PC-3 (cell line): ENCODE results near the gene WTIP. TPM values are rescaled to one million over a fixed set of nuclear protein-coding genes. Genes with fewer than 3 reads are reported as not detected.
"Not testable (repeated sequence)": the region's sequence is repeated elsewhere in the genome, so short reads cannot be mapped to it uniquely, and the experiment has no call there.

Source experiments
- ATAC-seq: fragments of 200-7000 bp; cut with Tn5 transposase; 2 replicates; pipeline ENCODE4 v1.9.1; 2020; ENCODE audit warnings: mild to moderate bottlenecking, moderate library complexity
- BruUV-seq: library from RNA; stranded (reverse); fragments of 400-500 nt; replicated peaks from 2 replicates; lab custom pipeline; 2021; lab: Mats Ljungman, UMichigan
- CTCF ChIA-PET: fragments of 300-600 bp; sonication (Branson Sonifier 250); formaldehyde crosslinking; loops from one replicate; lab custom pipeline; 2022; ENCODE audit warnings: antibody characterized with exemption; lab: Charles Lee
- POLR2A ChIA-PET: fragments of 300-600 bp; sonication (Branson Sonifier 250); formaldehyde crosslinking; loops from one replicate; lab custom pipeline; 2022; ENCODE audit warnings: antibody characterized with exemption; ENCODE audit not compliant: unreplicated experiment; lab: Charles Lee
- DNase-seq: peaks from one replicate; pipeline ENCODE4 v3.0.0-alpha.2; 2015
- H2AFZ ChIP-seq: fragments of 300-600 bp; sonication (generic); 2 replicates; pipeline ENCODE4 v1.6.0; 2016; ENCODE audit warnings: antibody characterized with exemption, low read length
- H3F3A ChIP-seq: fragments of 300-600 bp; sonication (generic); one replicate; pipeline ENCODE4 v1.6.0; 2017; ENCODE audit warnings: antibody characterized with exemption, low read length, control low read depth, mild to moderate bottlenecking; ENCODE audit not compliant: unreplicated experiment
- H3K27ac ChIP-seq: fragments of 300-600 bp; sonication (generic); 2 replicates; pipeline ENCODE4 v1.5.1; 2016; ENCODE audit warnings: mild to moderate bottlenecking, low read length
- H3K27me3 ChIP-seq: fragments of 300-600 bp; sonication (generic); 2 replicates; pipeline ENCODE4 v1.6.1; 2016; ENCODE audit warnings: low read length, mixed read lengths
- H3K36me3 ChIP-seq: fragments of 300-600 bp; sonication (generic); 2 replicates; pipeline ENCODE4 v1.6.1; 2016; ENCODE audit warnings: low read depth, mixed run types, low read length, mixed read lengths
- H3K4me1 ChIP-seq: fragments of 300-600 bp; sonication (generic); 2 replicates; pipeline ENCODE4 v1.5.1; 2016; ENCODE audit warnings: low read length; ENCODE audit not compliant: insufficient read depth
- H3K4me2 ChIP-seq: fragments of 300-600 bp; sonication (generic); 2 replicates; pipeline ENCODE4 v1.6.0; 2016; ENCODE audit warnings: low read length
- H3K4me3 ChIP-seq: fragments of 300-600 bp; sonication (generic); 2 replicates; pipeline ENCODE4 v1.5.1; 2016; ENCODE audit warnings: mild to moderate bottlenecking, low read length, mixed read lengths
- H3K79me2 ChIP-seq: fragments of 300-600 bp; sonication (generic); 2 replicates; pipeline ENCODE4 v1.6.1; 2017; ENCODE audit warnings: low read length, mixed read lengths
- H3K9ac ChIP-seq: fragments of 300-600 bp; sonication (generic); 2 replicates; pipeline ENCODE4 v1.6.0; 2016; ENCODE audit warnings: mild to moderate bottlenecking, low read length
- H3K9me2 ChIP-seq: fragments of 300-600 bp; sonication (generic); replicated peaks from 2 replicates; pipeline ENCODE4 v1.6.1; 2016; ENCODE audit warnings: mixed run types, low read length, mixed read lengths
- H3K9me3 ChIP-seq: fragments of 300-600 bp; sonication (generic); 2 replicates; pipeline ENCODE4 v1.6.1; 2016; ENCODE audit warnings: low read length, mixed read lengths
- H4K20me1 ChIP-seq: fragments of 300-600 bp; sonication (generic); 2 replicates; pipeline ENCODE4 v1.6.1; 2016; ENCODE audit warnings: low read length, mixed read lengths
- EZH2 ChIP-seq: fragments of 300-600 bp; sonication (generic); IDR thresholded peaks from one replicate; pipeline ENCODE4 v1.6.1; 2017; ENCODE audit warnings: antibody characterized with exemption, mild to moderate bottlenecking, low read length; ENCODE audit not compliant: unreplicated experiment
- EZH2phosphoT487 ChIP-seq: fragments of 300-600 bp; sonication (generic); IDR thresholded peaks from 2 replicates; pipeline ENCODE4 v1.6.1; 2018; ENCODE audit warnings: mild to moderate bottlenecking, antibody characterized with exemption, low read length, borderline replicate concordance
- intact Hi-C: fragments of 100-400 bp; cut with micrococcal nuclease; formaldehyde crosslinking; loops from 2 replicates; pipeline ENCODE4 v1.9.0; 2023
- total RNA-seq: library from RNA; depleted of rRNA; stranded (reverse); fragments of >200 nt; gene quantifications from 2 replicates; pipeline ENCODE4 v1.2.3, GENCODE V29; 2014
- TF ChIP-seq, protein P1 (sequence below): fragments of 300-600 bp; sonication (generic); conservative IDR thresholded peaks from 2 replicates; pipeline ENCODE4 v1.5.1; 2017; ENCODE audit warnings: antibody characterized with exemption, low read depth, mild to moderate bottlenecking, low read length

The WTIP gene
- total RNA-seq, 1 experiment from 2014 or later = 5.2 TPM

DNA sequence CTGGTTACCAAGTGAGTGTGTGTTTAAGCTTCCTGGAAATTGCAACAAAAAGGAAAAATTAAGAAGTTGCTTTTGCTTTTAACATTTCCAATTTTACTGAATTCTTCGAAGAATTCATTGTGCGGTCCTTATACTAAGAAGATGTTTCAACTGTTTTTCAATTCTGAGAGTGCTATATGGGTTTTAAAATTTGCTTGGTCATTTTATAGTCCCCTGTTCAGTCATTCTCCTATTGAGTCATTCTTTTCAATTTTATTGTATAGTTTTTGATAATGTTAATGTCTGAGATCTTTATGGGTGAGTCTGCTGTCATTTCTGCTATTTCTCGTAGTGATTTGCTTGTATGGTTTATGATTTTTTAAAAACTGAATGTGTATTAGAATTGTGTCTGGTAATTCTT is 26.9 kb upstream of the WTIP start:
- TF ChIP-seq EZH2 = no peak
- TF ChIP-seq, protein P1, sequence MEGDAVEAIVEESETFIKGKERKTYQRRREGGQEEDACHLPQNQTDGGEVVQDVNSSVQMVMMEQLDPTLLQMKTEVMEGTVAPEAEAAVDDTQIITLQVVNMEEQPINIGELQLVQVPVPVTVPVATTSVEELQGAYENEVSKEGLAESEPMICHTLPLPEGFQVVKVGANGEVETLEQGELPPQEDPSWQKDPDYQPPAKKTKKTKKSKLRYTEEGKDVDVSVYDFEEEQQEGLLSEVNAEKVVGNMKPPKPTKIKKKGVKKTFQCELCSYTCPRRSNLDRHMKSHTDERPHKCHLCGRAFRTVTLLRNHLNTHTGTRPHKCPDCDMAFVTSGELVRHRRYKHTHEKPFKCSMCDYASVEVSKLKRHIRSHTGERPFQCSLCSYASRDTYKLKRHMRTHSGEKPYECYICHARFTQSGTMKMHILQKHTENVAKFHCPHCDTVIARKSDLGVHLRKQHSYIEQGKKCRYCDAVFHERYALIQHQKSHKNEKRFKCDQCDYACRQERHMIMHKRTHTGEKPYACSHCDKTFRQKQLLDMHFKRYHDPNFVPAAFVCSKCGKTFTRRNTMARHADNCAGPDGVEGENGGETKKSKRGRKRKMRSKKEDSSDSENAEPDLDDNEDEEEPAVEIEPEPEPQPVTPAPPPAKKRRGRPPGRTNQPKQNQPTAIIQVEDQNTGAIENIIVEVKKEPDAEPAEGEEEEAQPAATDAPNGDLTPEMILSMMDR = no peak
- TF ChIP-seq EZH2phosphoT487 = no peak
- H3K9ac ChIP-seq = no peak overlapping the region
- no peak overlapping the region for H3K4me2 ChIP-seq
- intact Hi-C loops = no loop called here
- H3K9me2 ChIP-seq = no peaks in the 10 kb centered on the region
- peaks cover 60% of the 10 kb centered on the region for H3K36me3 ChIP-seq
- H4K20me1 ChIP-seq = no peaks in the 10 kb centered on the region; the same call in 1 of the 2 replicates
- H3K4me3 ChIP-seq = no peak overlapping the region
- CTCF ChIA-PET = no interaction called here
- no peaks in the 10 kb centered on the region for H3F3A ChIP-seq
- no peaks in the 10 kb centered on the region for H3K27me3 ChIP-seq
- H3K27ac ChIP-seq = no peak overlapping the region
- no peaks in the 10 kb centered on the region; the same call in 1 of the 2 replicates for H3K4me1 ChIP-seq
- no peak for DNase-seq
- no peak overlapping the region for H2AFZ ChIP-seq
- POLR2A ChIA-PET = no interaction called here
- no peak for ATAC-seq
- no peaks in the 10 kb centered on the region for H3K9me3 ChIP-seq
- peaks cover 5% of the 10 kb centered on the region; the same call in 1 of the 2 replicates for H3K79me2 ChIP-seq
- BruUV-seq = no TSS peak

DNA sequence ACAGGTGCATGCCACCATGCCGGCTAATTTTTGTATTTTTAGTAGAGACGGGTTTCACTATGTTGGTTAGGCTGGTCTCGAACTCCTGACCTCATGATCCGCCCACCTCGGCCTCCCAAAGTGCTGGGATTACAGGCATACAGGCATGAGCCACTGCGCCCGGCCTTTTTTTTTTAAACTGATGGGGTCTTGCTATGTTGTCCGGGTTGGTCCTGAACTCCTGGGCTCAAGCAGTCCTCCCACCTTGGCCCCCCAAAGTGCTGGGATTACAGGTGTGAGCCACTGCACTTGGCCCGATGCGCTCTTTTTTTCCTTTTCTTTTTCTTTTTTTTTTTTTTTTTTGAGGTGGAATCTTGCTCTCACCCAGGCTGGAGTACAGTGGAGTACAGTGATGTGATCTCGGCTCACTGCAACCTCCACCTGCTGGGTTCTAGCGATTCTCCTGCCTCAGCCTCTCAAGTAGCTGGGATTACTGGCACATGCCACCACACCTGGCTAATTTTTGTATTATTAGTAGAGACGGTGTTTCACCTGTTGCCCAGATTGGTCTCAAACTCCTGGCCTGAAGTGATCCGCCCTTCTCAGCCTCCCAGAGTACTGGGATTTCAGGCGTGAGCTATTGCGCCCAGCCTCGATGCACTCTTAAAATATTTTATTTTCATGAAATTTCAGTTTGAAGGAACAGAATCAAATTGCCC is 25.6 kb upstream of the WTIP start:
- H3K9me3 ChIP-seq, H3K27ac ChIP-seq, intact Hi-C loops, H3K4me1 ChIP-seq, CTCF ChIA-PET, H2AFZ ChIP-seq, DNase-seq, H4K20me1 ChIP-seq, H3K4me2 ChIP-seq, H3K4me3 ChIP-seq, ATAC-seq, H3K9ac ChIP-seq, H3K27me3 ChIP-seq, BruUV-seq, H3K9me2 ChIP-seq, H3F3A ChIP-seq, POLR2A ChIA-PET: not testable (repeated sequence)
- Histone ChIP-seq H3K36me3 (peaks cover 64% of the 10 kb centered on the region), H3K79me2 (peaks cover 15% of the 10 kb centered on the region; the same call in 1 of the 2 replicates)

DNA sequence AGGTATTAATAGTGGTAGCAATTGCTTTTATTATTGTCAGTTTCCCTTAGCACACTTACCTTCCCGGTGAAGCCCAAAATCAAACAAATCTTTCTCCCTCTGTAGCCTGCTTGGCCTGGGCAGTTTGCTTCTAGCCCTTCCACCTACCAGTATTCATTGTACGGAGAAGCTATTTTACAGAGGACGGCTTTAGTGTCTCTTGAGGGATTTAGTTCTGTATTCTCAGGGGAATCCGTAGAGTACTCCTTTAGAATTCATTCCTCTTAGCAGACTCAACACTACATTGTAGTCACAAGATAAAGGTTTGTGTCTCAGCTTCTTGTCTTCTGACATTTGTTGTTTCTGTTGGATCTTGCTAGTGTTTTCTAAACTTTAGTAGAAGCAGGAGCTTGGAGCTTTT is 24.1 kb upstream of the WTIP start:
- Histone ChIP-seq H4K20me1 (no peaks in the 10 kb centered on the region; the same call in 1 of the 2 replicates), H3K27ac (no peak overlapping the region), H3K9me2 (no peaks in the 10 kb centered on the region), H3K79me2 (peaks cover 15% of the 10 kb centered on the region; the same call in 1 of the 2 replicates), H3K9me3 (no peaks in the 10 kb centered on the region), H3K27me3 (no peaks in the 10 kb centered on the region), H3K4me2 (no peak overlapping the region), H3K4me1 (no peaks in the 10 kb centered on the region; the same call in 1 of the 2 replicates), H3F3A (no peaks in the 10 kb centered on the region), H2AFZ (no peak overlapping the region), H3K36me3 (peaks cover 70% of the 10 kb centered on the region), H3K9ac (no peak overlapping the region), H3K4me3 (no peak overlapping the region)
- no TSS peak for BruUV-seq
- intact Hi-C loops = no loop called here
- ATAC-seq (no peak), DNase-seq (no peak)
- POLR2A ChIA-PET = no interaction called here
- TF ChIP-seq, protein P1 = no peak
- TF ChIP-seq EZH2 = no peak
- TF ChIP-seq EZH2phosphoT487 = no peak
- CTCF ChIA-PET = no interaction called here
